SJCRH30 (cell line): ENCODE data around the gene LMF1. TPM values are rescaled to one million over a fixed set of nuclear protein-coding genes. Genes with fewer than 3 reads are reported as not detected.
"Not testable (repeated sequence)": the region's sequence is repeated elsewhere in the genome, so short reads cannot be mapped to it uniquely, and the experiment has no call there.

Experiments
- DNase-seq, 2 experiments: peaks; one replicate each; pipeline ENCODE4 v3.0.0-alpha.2; 2015 to 2020
- H3K27ac ChIP-seq: fragments of 250-450 bp; sonication (Bioruptor Pico); 2 replicates; pipeline ENCODE4 v1.5.1; 2020; ENCODE audit warnings: mild to moderate bottlenecking, moderate library complexity
- H3K27me3 ChIP-seq: fragments of 250-450 bp; sonication (Bioruptor Pico); 2 replicates; pipeline ENCODE4 v1.5.1; 2020; ENCODE audit warnings: mild to moderate bottlenecking, moderate library complexity
- H3K36me3 ChIP-seq: fragments of 250-450 bp; sonication (Bioruptor Pico); 2 replicates; pipeline ENCODE4 v1.5.1; 2020; ENCODE audit warnings: mild to moderate bottlenecking, moderate library complexity
- H3K4me1 ChIP-seq: fragments of 250-450 bp; sonication (Bioruptor Pico); 2 replicates; pipeline ENCODE4 v1.5.1; 2020; ENCODE audit warnings: mild to moderate bottlenecking, moderate library complexity
- H3K4me3 ChIP-seq: fragments of 250-450 bp; sonication (Bioruptor Pico); 2 replicates; pipeline ENCODE4 v1.5.1; 2020; ENCODE audit warnings: mild to moderate bottlenecking, moderate library complexity
- H3K9me3 ChIP-seq: fragments of 250-450 bp; sonication (Bioruptor Pico); replicated peaks from 2 replicates; pipeline ENCODE4 v1.5.1; 2020; ENCODE audit warnings: mild to moderate bottlenecking, moderate library complexity
- total RNA-seq: library from RNA; depleted of rRNA; stranded (reverse); fragments of >200 nt; shearing (Covaris generic); gene quantifications from 2 replicates; pipeline ENCODE4 v1.2.3, GENCODE V29; 2014

The LMF1 gene
- total RNA-seq, 1 experiment from 2014 or later, result 2.3 TPM

- Histone ChIP-seq H3K4me1 (no peaks in the 10 kb centered on the region; the same call in 1 of the 2 replicates), H3K9me3 (peaks cover 9% of the 10 kb centered on the region), H3K36me3 (0 out of 2 replicates have a peak, but pooled peaks cover 2% of the 10 kb centered on the region), H3K27ac (no peak overlapping the region), H3K27me3 (no peaks in the 10 kb centered on the region), H3K4me3 (no peak overlapping the region)
- no peak for DNase-seq
These were observed 6.3 kb downstream of the LMF1 start for GRCh38 chr16:964356-965035.

- Histone ChIP-seq H3K27me3 (no peaks in the 10 kb centered on the region), H3K4me1 (no peaks in the 10 kb centered on the region), H3K4me3 (no peak overlapping the region), H3K27ac (no peak overlapping the region), H3K36me3 (0 out of 2 replicates have a peak, but pooled peaks cover 2% of the 10 kb centered on the region), H3K9me3 (peaks cover 9% of the 10 kb centered on the region)
- no peak for DNase-seq
These were observed 6.9 kb downstream of the LMF1 start for GRCh38 chr16:963913-964312.

- no peak overlapping the region for H3K27ac ChIP-seq
- no peaks in the 10 kb centered on the region for H3K27me3 ChIP-seq
- H3K4me1 ChIP-seq, result no peaks in the 10 kb centered on the region
- peaks cover 11% of the 10 kb centered on the region for H3K9me3 ChIP-seq
- H3K4me3 ChIP-seq, result no peak overlapping the region
- no peak for DNase-seq
- 0 out of 2 replicates have a peak, but pooled peaks cover 2% of the 10 kb centered on the region for H3K36me3 ChIP-seq
These were observed 7.6 kb downstream of the LMF1 start for GRCh38 chr16:962901-963814.

- DNase-seq, result no peak
- Histone ChIP-seq H3K4me1 (no peaks in the 10 kb centered on the region), H3K27me3 (no peaks in the 10 kb centered on the region), H3K4me3 (no peak overlapping the region), H3K36me3 (0 out of 2 replicates have a peak, but pooled peaks cover 2% of the 10 kb centered on the region), H3K27ac (no peak overlapping the region), H3K9me3 (peaks cover 15% of the 10 kb centered on the region)
These were observed 8.4 kb downstream of the LMF1 start for GRCh38 chr16:962366-962765.

GRCh38 chr16:959232-960040 is 11.3 kb downstream of the LMF1 start:
- H3K9me3 ChIP-seq, result peaks cover 6% of the 10 kb centered on the region; the same call in 1 of the 2 replicates
- H3K36me3 ChIP-seq, result no peaks in the 10 kb centered on the region
- no peaks in the 10 kb centered on the region for H3K27me3 ChIP-seq
- no peak overlapping the region for H3K27ac ChIP-seq
- no peaks in the 10 kb centered on the region for H3K4me1 ChIP-seq
- DNase-seq, result no peak
- no peak overlapping the region for H3K4me3 ChIP-seq

GRCh38 chr16:955766-956165 is 15.0 kb downstream of the LMF1 start:
- DNase-seq, H3K27me3 ChIP-seq, H3K9me3 ChIP-seq, H3K4me3 ChIP-seq, H3K27ac ChIP-seq, H3K4me1 ChIP-seq, H3K36me3 ChIP-seq: not testable (repeated sequence)

GRCh38 chr16:953818-954217 is 17.0 kb downstream of the LMF1 start:
- not testable (repeated sequence) for DNase-seq, H3K27me3 ChIP-seq, H3K36me3 ChIP-seq, H3K9me3 ChIP-seq, H3K4me1 ChIP-seq, H3K4me3 ChIP-seq, H3K27ac ChIP-seq

GRCh38 chr16:952321-952720 is 18.5 kb downstream of the LMF1 start:
- Histone ChIP-seq H3K36me3 (no peaks in the 10 kb centered on the region), H3K27ac (no peak overlapping the region), H3K4me3 (no peak overlapping the region), H3K27me3 (no peaks in the 10 kb centered on the region), H3K4me1 (no peaks in the 10 kb centered on the region), H3K9me3 (no peaks in the 10 kb centered on the region)
- no peak for DNase-seq

GRCh38 chr16:951660-952301 is 19.0 kb downstream of the LMF1 start:
- Histone ChIP-seq H3K27ac (no peak overlapping the region), H3K36me3 (no peaks in the 10 kb centered on the region), H3K4me1 (no peaks in the 10 kb centered on the region), H3K4me3 (no peak overlapping the region), H3K9me3 (no peaks in the 10 kb centered on the region), H3K27me3 (no peaks in the 10 kb centered on the region)
- no peak for DNase-seq

- H3K4me1 ChIP-seq, H3K9me3 ChIP-seq, H3K27me3 ChIP-seq, DNase-seq, H3K4me3 ChIP-seq, H3K36me3 ChIP-seq, H3K27ac ChIP-seq: not testable (repeated sequence)
These were observed 19.8 kb downstream of the LMF1 start for GRCh38 chr16:950733-951573.

- not testable (repeated sequence) for H3K27me3 ChIP-seq, H3K9me3 ChIP-seq, H3K36me3 ChIP-seq, DNase-seq, H3K27ac ChIP-seq, H3K4me1 ChIP-seq, H3K4me3 ChIP-seq
These were observed 22.0 kb downstream of the LMF1 start for GRCh38 chr16:948767-949166.

- not testable (repeated sequence) for H3K36me3 ChIP-seq, H3K27me3 ChIP-seq, H3K4me3 ChIP-seq, DNase-seq, H3K4me1 ChIP-seq, H3K27ac ChIP-seq, H3K9me3 ChIP-seq
These were observed 22.9 kb downstream of the LMF1 start for GRCh38 chr16:947922-948303.

GRCh38 chr16:947255-947921 is 23.4 kb downstream of the LMF1 start:
- H3K36me3 ChIP-seq, result no peaks in the 10 kb centered on the region
- no peaks in the 10 kb centered on the region for H3K27me3 ChIP-seq
- no peak for DNase-seq
- H3K4me1 ChIP-seq, result no peaks in the 10 kb centered on the region
- H3K9me3 ChIP-seq, result no peaks in the 10 kb centered on the region
- H3K27ac ChIP-seq, result no peak overlapping the region
- H3K4me3 ChIP-seq, result no peak overlapping the region
